Measurements from ENCODE around the gene SLC25A26.

Gene SLC25A26

GRCh38 chr3:66404197-66404596 lies 183.4 kb downstream of the SLC25A26 start:
- no peaks in the 10 kb centered on the region for H3K9me3 ChIP-seq
- no peak for TF ChIP-seq CTCF (IDR thresholded peaks at IDR 0.05; ENCODE audit: low read depth, low read length)
- no peaks in the 10 kb centered on the region for H3K27me3 ChIP-seq
- H3K4me1 ChIP-seq: no peaks in the 10 kb centered on the region; the same call in 1 of the 2 replicates
- no peak for DNase-seq
- H3K4me3 ChIP-seq (ENCODE audit: low read depth, low read length): no peak overlapping the region
- H3K36me3 ChIP-seq: no peaks in the 10 kb centered on the region

- Histone ChIP-seq H3K27me3 (no peaks in the 10 kb centered on the region), H3K36me3 (no peaks in the 10 kb centered on the region), H3K9me3 (no peaks in the 10 kb centered on the region), H3K4me3 (ENCODE audit: low read depth, low read length) (no peak overlapping the region), H3K4me1 (no peaks in the 10 kb centered on the region; the same call in 1 of the 2 replicates)
- no peak for TF ChIP-seq CTCF (IDR thresholded peaks at IDR 0.05; ENCODE audit: low read depth, low read length)
- DNase-seq: no peak
Measured at GRCh38 chr3:66404903-66405700, 184.3 kb downstream of the SLC25A26 start.

GRCh38 chr3:66405701-66406091 lies 184.9 kb downstream of the SLC25A26 start:
- TF ChIP-seq CTCF (IDR thresholded peaks at IDR 0.05; ENCODE audit: low read depth, low read length): no peak
- H3K36me3 ChIP-seq: no peaks in the 10 kb centered on the region
- no peak overlapping the region for H3K4me3 ChIP-seq (ENCODE audit: low read depth, low read length)
- DNase-seq: peak; percentile 35
- no peaks in the 10 kb centered on the region for H3K4me1 ChIP-seq
- no peaks in the 10 kb centered on the region for H3K27me3 ChIP-seq
- no peaks in the 10 kb centered on the region for H3K9me3 ChIP-seq

- Histone ChIP-seq H3K4me3 (ENCODE audit: low read depth, low read length) (no peak overlapping the region), H3K36me3 (no peaks in the 10 kb centered on the region), H3K4me1 (no peaks in the 10 kb centered on the region), H3K9me3 (no peaks in the 10 kb centered on the region), H3K27me3 (no peaks in the 10 kb centered on the region)
- no peak for TF ChIP-seq CTCF (IDR thresholded peaks at IDR 0.05; ENCODE audit: low read depth, low read length)
- DNase-seq: no peak
Measured at GRCh38 chr3:66406163-66406562, 185.4 kb downstream of the SLC25A26 start.

- Histone ChIP-seq H3K36me3 (no peaks in the 10 kb centered on the region), H3K4me3 (ENCODE audit: low read depth, low read length) (no peak overlapping the region), H3K27me3 (no peaks in the 10 kb centered on the region), H3K4me1 (no peaks in the 10 kb centered on the region), H3K9me3 (no peaks in the 10 kb centered on the region)
- no peak for DNase-seq
- no peak for TF ChIP-seq CTCF (IDR thresholded peaks at IDR 0.05; ENCODE audit: low read depth, low read length)
Measured at GRCh38 chr3:66406831-66407610, 186.2 kb downstream of the SLC25A26 start.
